ENCODE results near the gene SNX13. TPM values are rescaled to one million over a fixed set of nuclear protein-coding genes. Genes with fewer than 3 reads are reported as not detected.

The SNX13 gene
- total RNA-seq, 1 donor from 2014 or later = 32.1 TPM

- ATAC-seq = no peak
Observed at GRCh38 chr7:17946591-17946990, 6.3 kb upstream of the SNX13 start.

GRCh38 chr7:17944720-17945119 is 4.4 kb upstream of the SNX13 start:
- no peak for ATAC-seq

- ATAC-seq = no peak
Observed at GRCh38 chr7:17943006-17943405, 2.7 kb upstream of the SNX13 start.

GRCh38 chr7:17942231-17942630 is 1.9 kb upstream of the SNX13 start:
- no peak for ATAC-seq

GRCh38 chr7:17940951-17941431 is 697 bp upstream of the SNX13 start:
- no peak for ATAC-seq

GRCh38 chr7:17939606-17940301 is 540 bp downstream of the SNX13 start:
- peak; percentile 73 for ATAC-seq

- no peak for ATAC-seq
Observed at GRCh38 chr7:17939211-17939605, 1.1 kb downstream of the SNX13 start.

- no peak for ATAC-seq
Observed at GRCh38 chr7:17937506-17938120, 2.7 kb downstream of the SNX13 start.

- no peak for ATAC-seq
Observed at GRCh38 chr7:17936321-17936720, 4.0 kb downstream of the SNX13 start.

GRCh38 chr7:17934612-17935240 is 5.6 kb downstream of the SNX13 start:
- ATAC-seq = no peak

GRCh38 chr7:17934094-17934493 is 6.2 kb downstream of the SNX13 start:
- no peak for ATAC-seq

- no peak for ATAC-seq
Observed at GRCh38 chr7:17932770-17933169, 7.5 kb downstream of the SNX13 start.

- no peak for ATAC-seq
Observed at GRCh38 chr7:17931069-17931468, 9.2 kb downstream of the SNX13 start.

- no peak for ATAC-seq
Observed at GRCh38 chr7:17930546-17930945, 9.7 kb downstream of the SNX13 start.

- no peak for ATAC-seq
Observed at GRCh38 chr7:17929647-17930395, 10.5 kb downstream of the SNX13 start.

- ATAC-seq = no peak
Observed at GRCh38 chr7:17928055-17928454, 12.2 kb downstream of the SNX13 start.

GRCh38 chr7:17921857-17922416 is 18.4 kb downstream of the SNX13 start:
- ATAC-seq = no peak

- ATAC-seq = no peak
Observed at GRCh38 chr7:17917842-17918241, 22.5 kb downstream of the SNX13 start.

- ATAC-seq = no peak
Observed at GRCh38 chr7:17916786-17917185, 23.5 kb downstream of the SNX13 start.

GRCh38 chr7:17915796-17916195 is 24.5 kb downstream of the SNX13 start:
- ATAC-seq = no peak

- ATAC-seq = no peak
Observed at GRCh38 chr7:17915168-17915567, 25.1 kb downstream of the SNX13 start.

- ATAC-seq = no peak
Observed at GRCh38 chr7:17913250-17913649, 27.0 kb downstream of the SNX13 start.
